Keratinocyte (primary cell): Measurements from ENCODE around the gene CELF2. TPM values are rescaled to one million over a fixed set of nuclear protein-coding genes. Genes with fewer than 3 reads are reported as not detected.

Experiments used
- DNase-seq: peaks from one replicate; pipeline ENCODE4 v3.0.0-alpha.2; 2011; ENCODE audit warnings: low read depth, missing footprints, low spot score
- FAIRE-seq: peaks from 2 replicates; lab custom pipeline; 2011; peaks lifted over from hg19 to GRCh38; lab: Jason Lieb, UNC
- H2AFZ ChIP-seq: 2 replicates; pipeline ENCODE4 v1.6.0; 2012; ENCODE audit warnings: low read length, control low read depth, inconsistent platforms; ENCODE audit not compliant: control insufficient read depth
- H3K27ac ChIP-seq: 2 replicates; pipeline ENCODE4 v1.5.1; 2011; ENCODE audit warnings: low read length; ENCODE audit not compliant: control insufficient read depth, insufficient read depth
- H3K27me3 ChIP-seq: 3 replicates; pipeline ENCODE4 v1.6.0; 2011; ENCODE audit warnings: low read length; ENCODE audit not compliant: control insufficient read depth, insufficient read depth; ENCODE audit errors: extremely low read depth
- H3K36me3 ChIP-seq, 2 experiments: 2 replicates in 1 of 2; 3 replicates in 1 of 2; pipeline ENCODE4 v1.5.1; 2011; ENCODE audit warnings: low read length in 2 of 2, mild to moderate bottlenecking in 1 of 2; ENCODE audit not compliant: control insufficient read depth in 2 of 2, insufficient read depth in 2 of 2; ENCODE audit errors: extremely low read depth in 1 of 2
- H3K4me1 ChIP-seq: 3 replicates; pipeline ENCODE4 v1.5.1; 2011; ENCODE audit warnings: low read length; ENCODE audit not compliant: control insufficient read depth, insufficient read depth; ENCODE audit errors: extremely low read depth
- H3K4me2 ChIP-seq: 3 replicates; pipeline ENCODE4 v1.6.0; 2011; ENCODE audit warnings: low read depth, low read length; ENCODE audit not compliant: control insufficient read depth, insufficient read depth; ENCODE audit errors: extremely low read depth
- H3K4me3 ChIP-seq, 3 experiments: fragments of 200-600 bp in 1 of 3; sonication (generic) in 1 of 3; 2 replicates in 2 of 3; 3 replicates in 1 of 3; pipeline ENCODE4 v1.5.1; 2011 to 2016; ENCODE audit warnings: low read length in 3 of 3, mild to moderate bottlenecking in 3 of 3, control low read depth in 2 of 3, inconsistent platforms in 1 of 3, low read depth in 1 of 3, mixed read lengths in 1 of 3, mixed run types in 1 of 3, moderate library complexity in 1 of 3; ENCODE audit not compliant: control insufficient read depth in 2 of 3, insufficient read depth in 2 of 3; ENCODE audit errors: extremely low read depth in 1 of 3
- H3K79me2 ChIP-seq: 2 replicates; pipeline ENCODE4 v1.6.0; 2012; ENCODE audit warnings: low read length; ENCODE audit not compliant: control insufficient read depth, insufficient read depth
- H3K9ac ChIP-seq: 3 replicates; pipeline ENCODE4 v1.6.0; 2011; ENCODE audit warnings: low read length; ENCODE audit not compliant: control insufficient read depth, insufficient read depth; ENCODE audit errors: extremely low read depth
- H3K9me1 ChIP-seq: 3 replicates; pipeline ENCODE4 v1.6.0; 2011; ENCODE audit warnings: low read length; ENCODE audit not compliant: control insufficient read depth, insufficient read depth; ENCODE audit errors: extremely low read depth
- H3K9me3 ChIP-seq: 2 replicates; pipeline ENCODE4 v1.5.1; 2012; ENCODE audit warnings: low read depth, low read length; ENCODE audit not compliant: control insufficient read depth
- H4K20me1 ChIP-seq: 3 replicates; pipeline ENCODE4 v1.6.0; 2011; ENCODE audit warnings: low read length; ENCODE audit not compliant: control insufficient read depth, insufficient read depth; ENCODE audit errors: extremely low read depth
- CTCF ChIP-seq, 3 experiments: IDR thresholded peaks in 1 of 3; conservative IDR thresholded peaks in 1 of 3; optimal IDR thresholded peaks in 1 of 3; 2 replicates in 2 of 3; 3 replicates in 1 of 3; pipeline versions ENCODE3 to v1.5.1; 2011; ENCODE audit warnings: low read length in 3 of 3, mild to moderate bottlenecking in 3 of 3, moderate library complexity in 2 of 3, control low read depth in 1 of 3, inconsistent platforms in 1 of 3; ENCODE audit not compliant: insufficient read depth in 2 of 3; ENCODE audit errors: extremely low read depth in 1 of 3
- EZH2 ChIP-seq: IDR thresholded peaks from one replicate; pipeline ENCODE4 v1.6.1; 2012; ENCODE audit warnings: inconsistent platforms, mild to moderate bottlenecking, low read length, moderate library complexity
- dilution Hi-C: fragments of 300-500 bp; cut with MboI; formaldehyde crosslinking; loops from one replicate; pipeline ENCODE4 v1.7.0; 2020; ENCODE audit warnings: low sequenced_read_pairs; ENCODE audit not compliant: extremely low pct_ligation_motif_present
- polyA plus RNA-seq, 5 experiments: library from polyadenylated mRNA; depleted of rRNA in 3 of 5; stranded (reverse) in 3 of 5; stranded (forward) in 1 of 5; unstranded in 1 of 5; fragments of >200 nt; gene quantifications; 1 replicate in 1 of 5; 2 replicates in 3 of 5; 3 replicates in 1 of 5; pipeline versions ENCODE4 v1.2.1 to v1.2.3, GENCODE V29; 2011 to 2012; ENCODE audit warnings: missing spikeins in 2 of 5, low read depth in 1 of 5, low replicate concordance in 1 of 5

Gene CELF2
- polyA plus RNA-seq, 1 donor (not counting 4 experiments of a cell fraction or from before 2014, with no cell fraction given) = 9.8 TPM

DNA sequence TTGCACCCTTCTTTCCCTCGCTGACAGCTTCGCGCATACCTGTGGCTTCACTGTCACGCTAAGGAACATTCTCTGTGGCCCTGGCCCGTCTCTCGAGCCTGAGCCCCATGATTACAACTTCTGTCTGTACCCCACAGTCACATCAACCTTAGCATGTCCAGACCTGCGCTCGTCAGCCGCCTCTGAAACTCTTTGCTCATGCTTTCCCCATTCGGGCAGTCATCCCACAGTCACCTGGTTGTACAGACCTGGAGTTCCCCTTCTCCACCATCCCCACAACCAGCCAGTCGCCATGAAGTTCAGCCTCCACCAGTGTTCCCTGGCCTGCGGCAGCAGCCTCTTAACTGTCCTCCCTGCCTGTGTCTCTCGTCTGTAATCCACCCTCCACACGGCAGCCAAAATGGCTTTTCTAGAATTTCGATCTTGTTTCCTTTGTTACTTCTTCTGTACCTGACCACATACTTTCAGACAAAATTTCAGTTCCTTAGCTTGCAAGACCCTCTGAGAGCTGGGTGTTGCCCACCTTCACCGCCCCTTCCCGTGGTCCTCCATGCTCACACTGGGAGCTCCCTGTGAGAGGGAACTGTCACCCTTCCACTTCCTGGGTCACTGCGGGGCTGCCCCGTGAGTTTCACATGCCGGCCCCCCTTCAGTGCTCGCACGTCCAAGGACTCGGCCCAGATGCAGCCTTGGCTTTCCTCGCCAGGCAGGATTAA, 229.2 kb downstream of the CELF2 start:
- no peaks in the 10 kb centered on the region for H3K9me1 ChIP-seq
- H3K36me3 ChIP-seq = no peaks in the 10 kb centered on the region
- TF ChIP-seq CTCF (optimal IDR thresholded peaks at IDR 0.05 in 1 of 3, IDR thresholded peaks at IDR 0.05 in 1 of 3, conservative IDR thresholded peaks at IDR 0.05 in 1 of 3; ENCODE audit: extremely low read depth in 1 of 3, insufficient read depth in 2 of 3, low read length in 3 of 3) (no peak), EZH2 (no peak)
- DNase-seq (no peak), FAIRE-seq (no peak)
- no peaks in the 10 kb centered on the region for H3K27me3 ChIP-seq
- no peaks in the 10 kb centered on the region for H4K20me1 ChIP-seq
- no peak overlapping the region for H3K27ac ChIP-seq
- H2AFZ ChIP-seq = no peak overlapping the region
- H3K4me3 ChIP-seq = no peak overlapping the region
- dilution Hi-C loops = no loop called here
- H3K9me3 ChIP-seq = no peaks in the 10 kb centered on the region
- H3K4me1 ChIP-seq = no peaks in the 10 kb centered on the region
- no peak overlapping the region for H3K4me2 ChIP-seq
- no peaks in the 10 kb centered on the region for H3K79me2 ChIP-seq
- no peak overlapping the region for H3K9ac ChIP-seq

DNA sequence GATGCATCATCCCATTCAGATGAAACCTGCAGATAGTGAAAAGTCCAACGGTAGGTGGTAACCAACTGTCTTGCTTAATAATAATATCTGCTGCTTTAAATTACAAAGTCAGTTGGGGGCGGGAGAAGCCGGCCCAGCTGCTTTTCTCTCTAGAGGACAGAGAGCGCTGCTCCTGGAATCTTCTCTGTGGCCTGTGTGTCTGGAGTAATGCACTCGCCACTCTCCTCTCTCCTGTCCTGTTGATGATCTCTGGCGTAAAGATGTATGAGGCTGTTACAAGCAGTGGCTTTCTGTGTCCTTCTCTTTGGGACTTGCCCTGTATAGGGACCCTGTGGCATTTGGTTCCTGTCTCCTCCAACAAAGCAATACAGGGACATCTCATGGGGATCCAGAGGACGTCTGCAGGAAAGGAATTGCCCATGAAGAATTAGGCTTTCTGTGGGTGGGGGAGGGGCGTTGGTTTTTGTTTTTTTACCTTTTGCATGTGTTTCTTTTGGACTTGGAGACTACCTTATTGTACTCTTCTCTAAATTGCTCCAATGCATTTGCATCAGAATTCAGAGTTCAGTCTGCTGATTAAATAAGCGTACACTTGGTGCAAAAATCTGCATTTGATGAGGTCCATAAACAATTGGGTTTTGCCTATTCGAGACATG, 231.6 kb downstream of the CELF2 start:
- no peak for DNase-seq
- Histone ChIP-seq H3K9me1 (no peaks in the 10 kb centered on the region), H3K9me3 (no peaks in the 10 kb centered on the region), H3K4me1 (no peaks in the 10 kb centered on the region), H3K9ac (no peak overlapping the region), H3K4me3 (no peak overlapping the region), H3K36me3 (no peaks in the 10 kb centered on the region), H3K27me3 (no peaks in the 10 kb centered on the region), H4K20me1 (no peaks in the 10 kb centered on the region), H3K27ac (no peak overlapping the region), H2AFZ (no peak overlapping the region), H3K79me2 (no peaks in the 10 kb centered on the region), H3K4me2 (no peak overlapping the region)
- TF ChIP-seq EZH2 (no peak), CTCF (optimal IDR thresholded peaks at IDR 0.05 in 1 of 3, IDR thresholded peaks at IDR 0.05 in 1 of 3, conservative IDR thresholded peaks at IDR 0.05 in 1 of 3; ENCODE audit: extremely low read depth in 1 of 3, insufficient read depth in 2 of 3, low read length in 3 of 3) (no peak)
- dilution Hi-C loops = no loop called here
- FAIRE-seq = no peak
